IPS DF 4.7 (cell line): ENCODE measurements around the gene ASPN.

ENCODE experiments used
- DNase-seq: peaks from one replicate; pipeline ENCODE4 v3.0.0-alpha.2; 2013; ENCODE audit warnings: low spot score; ENCODE audit errors: extremely low read depth

The ASPN gene

GRCh38 chr9:92482329-92482728 is at the start of gene ASPN:
TSS of gene ASPN (minus strand) at chr9:92482506.
- DNase-seq = no peak

GRCh38 chr9:92530893-92531292 is 48.6 kb upstream of the ASPN start:
- no peak for DNase-seq

GRCh38 chr9:92529124-92529523 is 46.8 kb upstream of the ASPN start:
- DNase-seq = no peak

GRCh38 chr9:92528522-92528849 is 46.2 kb upstream of the ASPN start:
- DNase-seq = no peak

- DNase-seq = no peak
Measured at GRCh38 chr9:92527832-92528521, 45.7 kb upstream of the ASPN start.

GRCh38 chr9:92527291-92527828 is 45.1 kb upstream of the ASPN start:
- DNase-seq = no peak

- no peak for DNase-seq
Measured at GRCh38 chr9:92525306-92525705, 43.0 kb upstream of the ASPN start.

GRCh38 chr9:92524881-92525280 is 42.6 kb upstream of the ASPN start:
- DNase-seq = no peak

- no peak for DNase-seq
Measured at GRCh38 chr9:92522983-92523970, 41.0 kb upstream of the ASPN start.

GRCh38 chr9:92520837-92521236 is 38.5 kb upstream of the ASPN start:
- DNase-seq = no peak

- DNase-seq = no peak
Measured at GRCh38 chr9:92518199-92518598, 35.9 kb upstream of the ASPN start.

GRCh38 chr9:92517046-92517445 is 34.7 kb upstream of the ASPN start:
- no peak for DNase-seq

- DNase-seq = no peak
Measured at GRCh38 chr9:92516521-92516920, 34.2 kb upstream of the ASPN start.

GRCh38 chr9:92514635-92515034 is 32.3 kb upstream of the ASPN start:
- no peak for DNase-seq

- no peak for DNase-seq
Measured at GRCh38 chr9:92513349-92513748, 31.0 kb upstream of the ASPN start.

- no peak for DNase-seq
Measured at GRCh38 chr9:92512622-92513021, 30.3 kb upstream of the ASPN start.

- DNase-seq = no peak
Measured at GRCh38 chr9:92510747-92511146, 28.4 kb upstream of the ASPN start.

GRCh38 chr9:92509050-92509449 is 26.7 kb upstream of the ASPN start:
- no peak for DNase-seq

- DNase-seq = no peak
Measured at GRCh38 chr9:92508018-92508820, 25.9 kb upstream of the ASPN start.

- no peak for DNase-seq
Measured at GRCh38 chr9:92507496-92507895, 25.2 kb upstream of the ASPN start.

GRCh38 chr9:92507005-92507404 is 24.7 kb upstream of the ASPN start:
- DNase-seq = no peak
